BLaER1 treated with 17β-estradiol and CSF1 and Interleukin-3, amounts not matched to agents 10 nM and 100 nM (cell line): Measurements from ENCODE around the gene ANKRD65.
"Not testable (repeated sequence)": the region's sequence is repeated elsewhere in the genome, so short reads cannot be mapped to it uniquely, and the experiment has no call there.

Experiments
- H3K27ac ChIP-seq, 11 experiments: shearing (Covaris generic); formaldehyde crosslinking; 2 replicates each; pipeline ENCODE4 v1.8.1; 2022
- H3K27me3 ChIP-seq, 11 experiments: shearing (Covaris generic); formaldehyde crosslinking; 2 replicates each; pipeline ENCODE4 v1.8.1; 2022
- H3K36me3 ChIP-seq, 11 experiments: shearing (Covaris generic); formaldehyde crosslinking; 2 replicates each; pipeline ENCODE4 v1.8.1; 2022
- H3K4me1 ChIP-seq, 10 experiments: shearing (Covaris generic); formaldehyde crosslinking; 2 replicates each; pipeline ENCODE4 v1.8.1; 2022
- H3K4me2 ChIP-seq, 11 experiments: shearing (Covaris generic); formaldehyde crosslinking; 2 replicates each; pipeline ENCODE4 v1.8.1; 2022
- H3K4me3 ChIP-seq, 10 experiments: shearing (Covaris generic); formaldehyde crosslinking; 2 replicates each; pipeline ENCODE4 v1.8.1; 2022
- H3K9ac ChIP-seq, 11 experiments: shearing (Covaris generic); formaldehyde crosslinking; 2 replicates each; pipeline ENCODE4 v1.8.1; 2022
- H3K9me3 ChIP-seq, 11 experiments: shearing (Covaris generic); formaldehyde crosslinking; replicated peaks in 1 of 11; 2 replicates each; pipeline ENCODE4 v1.8.1; 2022
- H4K20me1 ChIP-seq, 11 experiments: shearing (Covaris generic); formaldehyde crosslinking; 2 replicates each; pipeline ENCODE4 v1.8.1; 2022
- Cebpa-rat ChIP-seq, 11 experiments: shearing (Covaris generic); IDR thresholded peaks; 2 replicates each; pipeline ENCODE4 v1.8.1; 2022

Gene ANKRD65

DNA sequence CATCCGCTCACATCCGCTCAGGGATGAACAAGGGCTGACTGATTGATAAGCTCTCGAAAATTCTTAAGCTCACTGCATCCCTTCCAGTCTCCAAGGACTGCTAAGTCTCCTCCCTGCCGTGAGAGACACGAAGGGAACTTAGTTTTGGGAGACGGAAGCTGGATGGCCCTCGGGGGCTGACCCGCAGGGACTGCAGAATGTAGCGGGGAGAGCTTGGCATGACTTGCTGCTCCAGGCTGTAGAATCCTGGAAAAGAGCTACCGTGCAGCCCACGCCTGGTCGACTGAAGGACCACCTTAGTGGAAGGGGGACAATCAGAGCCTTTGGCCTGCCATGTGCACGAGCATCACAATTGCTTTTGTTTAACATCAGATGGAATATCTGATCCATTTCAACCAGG lies 5.3 kb downstream of the ANKRD65 start:
- H3K27me3 ChIP-seq: no peaks in the 10 kb centered on the region
- no peak overlapping the region; a peak in 1 of 22 replicates for H3K9ac ChIP-seq
- no peaks in the 10 kb centered on the region; a peak in 1 of 22 replicates for H4K20me1 ChIP-seq
- no peak for TF ChIP-seq Cebpa-rat (IDR thresholded peaks at IDR 0.05)
- H3K4me1 ChIP-seq: peaks cover 2 to 28% (median 22%) of the 10 kb centered on the region in 10 experiments; a peak in 18 of 20 replicates
- no peak overlapping the region for H3K27ac ChIP-seq
- no peak overlapping the region for H3K4me3 ChIP-seq
- H3K4me2 ChIP-seq: no peak overlapping the region
- peaks cover 13 to 23% (median 18%) of the 10 kb centered on the region in 11 experiments for H3K9me3 ChIP-seq
- H3K36me3 ChIP-seq: peaks cover 6 to 19% (median 11%) of the 10 kb centered on the region in 11 experiments; a peak in 18 of 22 replicates

GRCh38 chr1:1412311-1412902 lies 8.7 kb downstream of the ANKRD65 start:
- H3K9ac ChIP-seq, H3K4me3 ChIP-seq, H3K4me2 ChIP-seq, H3K27ac ChIP-seq, H3K27me3 ChIP-seq: not testable (repeated sequence)
- Histone ChIP-seq H4K20me1 (peaks cover 0 to 22% (median 19%) of the 10 kb centered on the region in 11 experiments; a peak in 17 of 22 replicates), H3K36me3 (peaks cover 7 to 37% (median 25%) of the 10 kb centered on the region in 11 experiments; a peak in 21 of 22 replicates), H3K4me1 (peaks cover 16 to 18% (median 17%) of the 10 kb centered on the region in 10 experiments), H3K9me3 (peaks cover 13 to 26% (median 20%) of the 10 kb centered on the region in 11 experiments)

DNA sequence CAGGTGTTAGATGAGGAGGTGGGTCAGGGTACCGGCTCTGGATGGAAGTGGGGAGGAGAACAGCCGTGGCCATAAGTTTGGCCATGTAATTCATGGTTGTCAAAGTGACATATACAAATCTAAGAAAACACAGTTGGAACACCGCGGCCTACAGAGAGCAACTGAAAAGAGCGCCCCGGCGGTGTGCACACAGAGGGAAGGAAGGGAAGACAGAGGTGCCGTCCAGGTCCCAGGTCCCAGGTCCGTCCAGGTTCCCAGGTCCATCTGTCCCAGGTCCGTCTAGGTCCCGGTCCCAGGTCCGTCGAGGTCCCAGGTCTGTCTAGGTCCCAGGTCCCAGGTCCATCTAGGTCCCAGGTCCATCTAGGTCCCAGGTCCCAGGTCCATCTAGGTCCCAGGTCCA lies 9.4 kb downstream of the ANKRD65 start:
- Histone ChIP-seq H3K4me1 (peaks cover 16 to 18% (median 17%) of the 10 kb centered on the region in 10 experiments), H3K9ac (no peak overlapping the region), H3K4me3 (no peak overlapping the region), H3K36me3 (peaks cover 7 to 37% (median 25%) of the 10 kb centered on the region in 11 experiments; a peak in 21 of 22 replicates), H3K4me2 (no peak overlapping the region), H3K27me3 (no peaks in the 10 kb centered on the region), H3K9me3 (peaks cover 13 to 26% (median 20%) of the 10 kb centered on the region in 11 experiments), H3K27ac (no peak overlapping the region), H4K20me1 (peaks cover 0 to 24% (median 19%) of the 10 kb centered on the region in 11 experiments; a peak in 17 of 22 replicates)
- TF ChIP-seq Cebpa-rat (IDR thresholded peaks at IDR 0.05): no peak

DNA sequence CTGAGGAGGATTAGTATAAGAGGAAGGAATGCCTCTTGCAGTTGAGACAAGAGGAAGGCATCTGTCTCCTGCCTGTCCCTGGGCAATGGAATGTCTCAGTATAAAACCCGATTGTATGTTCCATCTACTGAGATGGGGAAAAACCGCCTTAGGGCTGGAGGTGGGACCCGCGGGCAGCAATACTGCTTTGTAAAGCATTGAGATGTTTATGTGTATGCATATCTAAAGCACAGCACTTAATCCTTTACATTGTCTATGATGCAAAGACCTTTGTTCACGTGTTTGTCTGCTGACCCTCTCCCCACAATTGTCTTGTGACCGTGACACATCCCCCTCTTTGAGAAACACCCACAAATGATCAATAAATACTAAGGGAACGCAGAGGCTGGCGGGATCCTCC lies 10.8 kb downstream of the ANKRD65 start:
- not testable (repeated sequence) for H3K9ac ChIP-seq, H3K4me2 ChIP-seq, H3K4me3 ChIP-seq, H3K27me3 ChIP-seq, H3K27ac ChIP-seq
- peaks cover 13 to 49% (median 36%) of the 10 kb centered on the region in 11 experiments for H3K36me3 ChIP-seq
- H3K4me1 ChIP-seq: peaks cover 27 to 31% (median 29%) of the 10 kb centered on the region in 10 experiments
- H3K9me3 ChIP-seq: peaks cover 13 to 26% (median 20%) of the 10 kb centered on the region in 11 experiments
- H4K20me1 ChIP-seq: peaks cover 0 to 36% (median 21%) of the 10 kb centered on the region in 11 experiments; a peak in 17 of 22 replicates

DNA sequence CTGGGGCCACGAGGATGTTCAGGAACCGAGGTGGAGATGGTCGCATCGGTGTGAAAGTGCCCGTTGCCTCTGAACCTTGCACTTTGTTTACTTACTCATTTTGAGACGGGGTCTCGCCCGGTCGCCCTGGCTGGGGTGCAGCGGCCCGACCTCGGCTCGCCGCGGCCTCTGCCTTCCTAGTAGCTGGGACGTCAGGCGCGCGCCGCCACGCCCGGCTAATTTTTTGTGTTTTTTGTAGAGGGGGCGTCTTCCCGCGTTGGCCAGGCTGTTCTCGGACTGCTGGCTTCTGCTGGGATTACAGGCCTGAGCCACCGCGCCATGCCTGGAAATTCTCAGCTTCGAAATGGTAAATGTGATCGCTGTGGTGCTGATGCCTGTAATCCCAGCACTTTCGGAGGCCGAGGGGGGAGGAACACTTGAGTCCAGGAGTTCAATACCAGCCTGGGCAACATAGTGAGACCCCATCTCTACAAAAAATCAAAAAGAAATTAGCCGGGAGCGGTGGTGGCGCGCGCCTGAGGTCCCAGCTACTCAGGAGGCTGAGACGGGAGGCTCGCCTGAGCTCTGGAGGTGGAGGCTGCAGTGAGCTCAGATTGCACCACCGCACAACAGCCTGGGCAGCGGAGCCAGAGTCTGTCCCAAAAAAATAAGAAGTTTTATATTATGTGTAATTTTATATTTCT lies 13.3 kb downstream of the ANKRD65 start:
- peaks cover 13 to 26% (median 19%) of the 10 kb centered on the region in 11 experiments for H3K9me3 ChIP-seq
- H3K36me3 ChIP-seq: peaks cover 34 to 74% (median 60%) of the 10 kb centered on the region in 11 experiments
- peaks cover 31 to 54% (median 44%) of the 10 kb centered on the region in 10 experiments for H3K4me1 ChIP-seq
- H3K4me3 ChIP-seq: peak overlapping the region; percentile 74 to 100 (median 96)
- peak overlapping the region; percentile 82 to 98 (median 93) for H3K4me2 ChIP-seq
- no peak for TF ChIP-seq Cebpa-rat (IDR thresholded peaks at IDR 0.05)
- peak overlapping the region; percentile 74 to 98 (median 93) for H3K27ac ChIP-seq
- H4K20me1 ChIP-seq: peaks cover 0 to 59% (median 43%) of the 10 kb centered on the region in 11 experiments; a peak in 19 of 22 replicates
- H3K27me3 ChIP-seq: no peaks in the 10 kb centered on the region
- H3K9ac ChIP-seq: peak overlapping the region; percentile 90 to 99 (median 94)

GRCh38 chr1:1406821-1407635 lies 14.0 kb downstream of the ANKRD65 start, which contains the start of gene MRPL20:
Gene MRPL20 (minus strand): TSS chr1:1407293. CDS start chr1:1407217, 76 bp downstream.
- H3K36me3 ChIP-seq: peaks cover 42 to 77% (median 65%) of the 10 kb centered on the region in 11 experiments
- peak within 1 kb of the TSS; percentile 74 to 100 (median 96) for H3K4me3 ChIP-seq
- TF ChIP-seq Cebpa-rat (IDR thresholded peaks at IDR 0.05): no peak
- peaks cover 31 to 62% (median 45%) of the 10 kb centered on the region in 10 experiments for H3K4me1 ChIP-seq
- peak within 1 kb of the TSS; percentile 92 to 99 (median 97) for H3K4me2 ChIP-seq
- peaks cover 7 to 18% (median 13%) of the 10 kb centered on the region in 11 experiments for H3K9me3 ChIP-seq
- no peaks in the 10 kb centered on the region for H3K27me3 ChIP-seq
- H3K27ac ChIP-seq: peak within 1 kb of the TSS; percentile 76 to 98 (median 93)
- H4K20me1 ChIP-seq: peaks cover 0 to 66% (median 51%) of the 10 kb centered on the region in 11 experiments; a peak in 19 of 22 replicates
- peak within 1 kb of the TSS; percentile 90 to 99 (median 94) for H3K9ac ChIP-seq

GRCh38 chr1:1406101-1406820 lies 14.8 kb downstream of the ANKRD65 start:
- Histone ChIP-seq H3K4me1 (peaks cover 35 to 68% (median 51%) of the 10 kb centered on the region in 10 experiments), H3K4me3 (peak overlapping the region; percentile 74 to 100 (median 96)), H3K27ac (peak overlapping the region; percentile 76 to 98 (median 93)), H4K20me1 (peaks cover 3 to 74% (median 58%) of the 10 kb centered on the region in 11 experiments; a peak in 21 of 22 replicates), H3K9ac (peak overlapping the region; percentile 90 to 99 (median 94)), H3K4me2 (peak overlapping the region; percentile 92 to 99 (median 96)), H3K9me3 (peaks cover 0 to 11% (median 5%) of the 10 kb centered on the region in 11 experiments; a peak in 18 of 22 replicates), H3K36me3 (peaks cover 44 to 77% (median 68%) of the 10 kb centered on the region in 11 experiments), H3K27me3 (no peaks in the 10 kb centered on the region)
- no peak for TF ChIP-seq Cebpa-rat (IDR thresholded peaks at IDR 0.05)

GRCh38 chr1:1403653-1404052 lies 17.4 kb downstream of the ANKRD65 start:
- Histone ChIP-seq H3K4me1 (peaks cover 41 to 69% (median 55%) of the 10 kb centered on the region in 10 experiments), H3K4me3 (no peak overlapping the region), H4K20me1 (peaks cover 4 to 80% (median 61%) of the 10 kb centered on the region in 11 experiments; a peak in 21 of 22 replicates), H3K27ac (peak overlapping the region in 1 of 11 experiments; percentile 36; a peak in 2 of 22 replicates), H3K4me2 (peak overlapping the region in 3 of 11 experiments; percentile 41 to 97 (median 95); a peak in 7 of 22 replicates), H3K9me3 (no peaks in the 10 kb centered on the region), H3K36me3 (peaks cover 50 to 66% (median 60%) of the 10 kb centered on the region in 11 experiments), H3K27me3 (no peaks in the 10 kb centered on the region), H3K9ac (peak overlapping the region in 7 of 11 experiments; percentile 3 to 92 (median 33); a peak in 9 of 22 replicates)
- no peak for TF ChIP-seq Cebpa-rat (IDR thresholded peaks at IDR 0.05)

DNA sequence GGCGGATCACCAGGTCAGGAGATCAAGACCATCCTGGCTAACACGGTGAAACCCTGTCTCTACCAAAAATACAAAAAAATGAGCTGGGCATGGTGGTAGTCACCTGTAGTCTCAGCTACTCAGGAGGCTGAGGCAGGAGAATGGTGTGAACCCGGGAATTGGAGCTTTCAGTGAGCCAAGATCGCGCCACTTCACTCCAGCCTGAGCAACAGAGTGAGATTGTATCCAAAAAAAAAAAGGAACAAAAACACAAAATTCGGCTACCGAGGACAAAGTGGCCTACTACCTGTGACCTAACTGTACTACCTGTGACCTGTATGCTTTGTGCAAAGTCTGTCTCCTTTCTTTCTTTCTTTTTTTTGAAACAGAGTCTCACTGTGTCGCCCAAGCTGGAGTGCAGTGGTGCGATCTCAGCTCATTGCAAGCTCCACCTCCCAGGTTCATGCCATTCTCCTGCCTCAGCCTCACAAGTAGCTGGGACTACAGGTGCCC lies 18.1 kb downstream of the ANKRD65 start:
- H3K27me3 ChIP-seq, H3K4me3 ChIP-seq, H3K9me3 ChIP-seq, H3K27ac ChIP-seq: not testable (repeated sequence)
- H3K36me3 ChIP-seq: peaks cover 54 to 68% (median 61%) of the 10 kb centered on the region in 11 experiments
- peaks cover 4 to 78% (median 56%) of the 10 kb centered on the region in 11 experiments; a peak in 21 of 22 replicates for H4K20me1 ChIP-seq
- H3K9ac ChIP-seq: peak overlapping the region in 3 of 11 experiments; percentile 24 to 61 (median 31); a peak in 5 of 22 replicates
- peaks cover 38 to 66% (median 52%) of the 10 kb centered on the region in 10 experiments for H3K4me1 ChIP-seq
- H3K4me2 ChIP-seq: peak overlapping the region in 3 of 11 experiments; percentile 41 to 97 (median 95); a peak in 3 of 22 replicates
